ENCODE measurements around the gene ETS1.

DNA sequence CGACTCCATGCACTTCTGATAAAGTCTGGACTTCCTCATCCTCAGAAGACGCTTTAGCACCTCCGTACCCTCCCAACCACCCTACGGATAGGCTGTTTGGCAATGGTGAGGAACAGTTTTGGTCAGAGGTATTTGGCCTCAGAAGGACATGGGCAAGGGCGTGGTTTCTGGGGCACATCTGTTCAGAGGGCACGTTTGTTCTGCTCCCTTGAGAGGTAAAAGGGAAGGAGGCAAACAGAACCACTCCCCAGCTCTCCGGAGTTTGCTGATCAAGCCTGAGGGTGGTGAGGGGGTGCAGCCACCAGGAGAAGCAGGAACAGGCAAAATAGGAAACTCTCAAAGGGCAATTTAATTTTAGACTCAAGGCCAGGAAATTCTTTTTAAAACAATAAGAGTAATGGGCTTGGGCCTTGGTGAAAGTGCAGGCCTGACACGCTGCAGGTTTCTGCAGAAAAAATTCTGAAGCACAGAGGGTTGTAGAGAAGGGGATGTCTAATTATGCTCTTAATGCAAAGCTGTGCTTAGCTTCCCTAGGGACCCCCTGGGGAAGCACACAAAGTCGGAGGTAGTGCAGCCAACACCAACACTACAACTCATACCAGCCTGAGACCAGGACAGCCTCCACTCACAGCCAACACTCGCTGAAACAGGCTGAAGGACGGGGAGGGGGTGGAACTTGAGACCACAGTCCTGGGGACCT is 23.3 kb downstream of the ETS1 start:
- TF ChIP-seq, protein P1, sequence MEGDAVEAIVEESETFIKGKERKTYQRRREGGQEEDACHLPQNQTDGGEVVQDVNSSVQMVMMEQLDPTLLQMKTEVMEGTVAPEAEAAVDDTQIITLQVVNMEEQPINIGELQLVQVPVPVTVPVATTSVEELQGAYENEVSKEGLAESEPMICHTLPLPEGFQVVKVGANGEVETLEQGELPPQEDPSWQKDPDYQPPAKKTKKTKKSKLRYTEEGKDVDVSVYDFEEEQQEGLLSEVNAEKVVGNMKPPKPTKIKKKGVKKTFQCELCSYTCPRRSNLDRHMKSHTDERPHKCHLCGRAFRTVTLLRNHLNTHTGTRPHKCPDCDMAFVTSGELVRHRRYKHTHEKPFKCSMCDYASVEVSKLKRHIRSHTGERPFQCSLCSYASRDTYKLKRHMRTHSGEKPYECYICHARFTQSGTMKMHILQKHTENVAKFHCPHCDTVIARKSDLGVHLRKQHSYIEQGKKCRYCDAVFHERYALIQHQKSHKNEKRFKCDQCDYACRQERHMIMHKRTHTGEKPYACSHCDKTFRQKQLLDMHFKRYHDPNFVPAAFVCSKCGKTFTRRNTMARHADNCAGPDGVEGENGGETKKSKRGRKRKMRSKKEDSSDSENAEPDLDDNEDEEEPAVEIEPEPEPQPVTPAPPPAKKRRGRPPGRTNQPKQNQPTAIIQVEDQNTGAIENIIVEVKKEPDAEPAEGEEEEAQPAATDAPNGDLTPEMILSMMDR (IDR thresholded peaks at IDR 0.05; ENCODE audit: insufficient read depth, low read length) = no peak
- TF ChIP-seq GABPA (IDR thresholded peaks at IDR 0.05; ENCODE audit: low read depth) (no peak), POLR2AphosphoS5 (IDR thresholded peaks at IDR 0.05; ENCODE audit: low read depth) (no peak)
- TF ChIP-seq, protein P2, sequence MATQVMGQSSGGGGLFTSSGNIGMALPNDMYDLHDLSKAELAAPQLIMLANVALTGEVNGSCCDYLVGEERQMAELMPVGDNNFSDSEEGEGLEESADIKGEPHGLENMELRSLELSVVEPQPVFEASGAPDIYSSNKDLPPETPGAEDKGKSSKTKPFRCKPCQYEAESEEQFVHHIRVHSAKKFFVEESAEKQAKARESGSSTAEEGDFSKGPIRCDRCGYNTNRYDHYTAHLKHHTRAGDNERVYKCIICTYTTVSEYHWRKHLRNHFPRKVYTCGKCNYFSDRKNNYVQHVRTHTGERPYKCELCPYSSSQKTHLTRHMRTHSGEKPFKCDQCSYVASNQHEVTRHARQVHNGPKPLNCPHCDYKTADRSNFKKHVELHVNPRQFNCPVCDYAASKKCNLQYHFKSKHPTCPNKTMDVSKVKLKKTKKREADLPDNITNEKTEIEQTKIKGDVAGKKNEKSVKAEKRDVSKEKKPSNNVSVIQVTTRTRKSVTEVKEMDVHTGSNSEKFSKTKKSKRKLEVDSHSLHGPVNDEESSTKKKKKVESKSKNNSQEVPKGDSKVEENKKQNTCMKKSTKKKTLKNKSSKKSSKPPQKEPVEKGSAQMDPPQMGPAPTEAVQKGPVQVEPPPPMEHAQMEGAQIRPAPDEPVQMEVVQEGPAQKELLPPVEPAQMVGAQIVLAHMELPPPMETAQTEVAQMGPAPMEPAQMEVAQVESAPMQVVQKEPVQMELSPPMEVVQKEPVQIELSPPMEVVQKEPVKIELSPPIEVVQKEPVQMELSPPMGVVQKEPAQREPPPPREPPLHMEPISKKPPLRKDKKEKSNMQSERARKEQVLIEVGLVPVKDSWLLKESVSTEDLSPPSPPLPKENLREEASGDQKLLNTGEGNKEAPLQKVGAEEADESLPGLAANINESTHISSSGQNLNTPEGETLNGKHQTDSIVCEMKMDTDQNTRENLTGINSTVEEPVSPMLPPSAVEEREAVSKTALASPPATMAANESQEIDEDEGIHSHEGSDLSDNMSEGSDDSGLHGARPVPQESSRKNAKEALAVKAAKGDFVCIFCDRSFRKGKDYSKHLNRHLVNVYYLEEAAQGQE (IDR thresholded peaks at IDR 0.05; ENCODE audit: insufficient replicate concordance, low read depth) = no peak

Measured in HL-60 (cell line).